ENCODE measurements around the gene RALY. TPM values are rescaled to one million over a fixed set of nuclear protein-coding genes. Genes with fewer than 3 reads are reported as not detected.

Gene RALY
- total and polyA plus RNA-seq, 3 donors from 2014 or later, result 184 to 247 (median 224) TPM

DNA sequence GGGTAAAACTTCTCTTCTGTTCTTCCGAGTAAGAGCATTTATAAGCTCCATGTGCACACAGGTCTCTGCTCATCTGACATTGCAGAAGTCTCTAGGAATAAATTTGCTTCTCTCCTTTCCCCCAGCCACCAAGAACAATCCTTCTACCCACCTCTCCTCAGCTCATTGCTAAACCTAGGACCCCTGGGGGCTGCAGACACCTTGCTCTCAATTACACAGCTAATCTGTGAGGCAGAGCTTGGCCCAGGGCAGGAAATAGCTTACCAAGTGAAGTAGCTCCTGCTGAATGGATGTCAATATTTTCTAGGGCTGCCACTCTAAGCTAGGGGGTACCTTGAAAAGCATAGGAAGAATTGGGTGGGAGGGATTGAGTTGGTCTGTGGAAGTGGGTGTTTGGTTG lies 74.3 kb downstream of the RALY start:
- Histone ChIP-seq H3K36me3 (ENCODE audit: low read depth, missing control alignments) (no peaks in the 10 kb centered on the region), H3K27me3 (no peaks in the 10 kb centered on the region), H3K9me3 (no peaks in the 10 kb centered on the region), H3K4me1 (peaks cover 17% of the 10 kb centered on the region), H3K4me3 (no peak overlapping the region), H3K27ac (no peak overlapping the region)
- intact Hi-C loops (cut with DNase I; ENCODE audit: low total_unique reads), result no loop called here
- TF ChIP-seq POLR2A (IDR thresholded peaks at IDR 0.05), result no peak
- WGBS, 2 donors, result 75 to 85% methylated on average over 1 of the region's 1 CpG
- no peak for DNase-seq

DNA sequence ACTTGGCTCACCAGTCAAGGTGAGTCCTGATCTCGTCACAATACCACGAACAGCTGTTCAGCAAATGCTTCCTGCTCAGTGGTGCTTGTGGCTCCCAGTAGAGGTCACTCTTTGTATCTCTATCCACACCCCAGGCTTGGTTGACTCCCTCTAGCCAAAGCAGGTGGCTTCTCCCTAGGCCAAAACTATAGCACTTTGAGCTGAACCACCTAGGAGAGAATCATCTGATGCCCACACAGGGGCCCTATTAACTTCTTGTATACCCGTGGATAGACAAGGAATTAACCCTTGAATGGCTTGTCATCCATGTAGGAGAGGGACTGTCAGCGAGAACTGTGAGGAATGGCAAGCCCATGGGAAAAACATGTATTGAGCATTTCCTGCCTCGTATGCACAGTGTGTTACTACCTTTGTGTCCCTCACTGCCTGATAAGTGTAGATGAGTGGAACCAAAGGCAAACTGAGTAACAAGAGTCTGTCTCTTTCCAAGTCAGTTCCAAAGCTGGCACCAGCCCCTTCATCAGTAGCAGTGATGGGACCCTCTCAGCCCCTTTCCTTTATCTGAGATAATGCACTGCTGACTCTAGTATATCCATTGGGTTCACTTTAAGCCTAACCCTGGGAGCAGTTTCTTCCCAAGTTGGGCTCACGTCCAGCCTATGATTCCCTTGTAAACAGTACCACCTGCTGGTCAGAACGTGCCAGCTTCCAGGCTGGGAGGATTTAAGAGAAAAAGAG lies 75.8 kb downstream of the RALY start:
- intact Hi-C loops (cut with DNase I; ENCODE audit: low total_unique reads), result loop anchor here (10.0 kb wide), 1 partner anchor 205 kb away; no protein-coding TSS in a partner anchor
- WGBS, 2 donors, result 32 to 34% methylated on average over 7 of the region's 7 CpGs
- no peak overlapping the region for H3K4me3 ChIP-seq
- no peaks in the 10 kb centered on the region for H3K36me3 ChIP-seq (ENCODE audit: low read depth, missing control alignments)
- no peaks in the 10 kb centered on the region for H3K9me3 ChIP-seq
- H3K27ac ChIP-seq, result peak overlapping the region; percentile 21 to 29
- H3K4me1 ChIP-seq, result peaks cover 17% of the 10 kb centered on the region
- DNase-seq, result peak; percentile 85
- TF ChIP-seq, protein P1, sequence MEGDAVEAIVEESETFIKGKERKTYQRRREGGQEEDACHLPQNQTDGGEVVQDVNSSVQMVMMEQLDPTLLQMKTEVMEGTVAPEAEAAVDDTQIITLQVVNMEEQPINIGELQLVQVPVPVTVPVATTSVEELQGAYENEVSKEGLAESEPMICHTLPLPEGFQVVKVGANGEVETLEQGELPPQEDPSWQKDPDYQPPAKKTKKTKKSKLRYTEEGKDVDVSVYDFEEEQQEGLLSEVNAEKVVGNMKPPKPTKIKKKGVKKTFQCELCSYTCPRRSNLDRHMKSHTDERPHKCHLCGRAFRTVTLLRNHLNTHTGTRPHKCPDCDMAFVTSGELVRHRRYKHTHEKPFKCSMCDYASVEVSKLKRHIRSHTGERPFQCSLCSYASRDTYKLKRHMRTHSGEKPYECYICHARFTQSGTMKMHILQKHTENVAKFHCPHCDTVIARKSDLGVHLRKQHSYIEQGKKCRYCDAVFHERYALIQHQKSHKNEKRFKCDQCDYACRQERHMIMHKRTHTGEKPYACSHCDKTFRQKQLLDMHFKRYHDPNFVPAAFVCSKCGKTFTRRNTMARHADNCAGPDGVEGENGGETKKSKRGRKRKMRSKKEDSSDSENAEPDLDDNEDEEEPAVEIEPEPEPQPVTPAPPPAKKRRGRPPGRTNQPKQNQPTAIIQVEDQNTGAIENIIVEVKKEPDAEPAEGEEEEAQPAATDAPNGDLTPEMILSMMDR (IDR thresholded peaks at IDR 0.05), result peak; percentile 73 to 94 (median 83)
- TF ChIP-seq POLR2A (IDR thresholded peaks at IDR 0.05), result no peak
- H3K27me3 ChIP-seq, result no peaks in the 10 kb centered on the region

DNA sequence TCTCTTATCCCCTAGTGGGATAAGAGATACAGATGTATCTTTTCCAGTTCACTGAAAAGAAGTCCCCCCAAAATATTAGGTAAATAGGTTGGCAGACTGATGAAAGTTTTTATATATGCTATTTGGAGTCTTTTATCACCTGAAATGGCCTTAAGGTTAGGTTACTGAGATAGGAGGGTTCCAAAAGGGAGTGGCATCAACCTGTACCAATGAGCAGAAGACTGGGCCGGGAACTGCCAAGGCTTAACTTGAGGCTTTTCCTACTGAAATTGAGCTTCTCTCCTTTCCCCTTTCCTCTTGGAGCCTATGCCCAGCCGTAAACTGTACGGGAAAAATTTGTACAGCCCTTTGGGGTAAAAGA lies 76.3 kb downstream of the RALY start:
- no peak overlapping the region for H3K4me3 ChIP-seq
- no peak for TF ChIP-seq POLR2A (IDR thresholded peaks at IDR 0.05)
- TF ChIP-seq, protein P1 (IDR thresholded peaks at IDR 0.05), result no peak
- intact Hi-C loops (cut with DNase I; ENCODE audit: low total_unique reads), result loop anchor here (10.0 kb wide), 1 partner anchor 205 kb away; no protein-coding TSS in a partner anchor
- H3K27me3 ChIP-seq, result no peaks in the 10 kb centered on the region
- peak overlapping the region in 1 of 2 donors; percentile 29 for H3K27ac ChIP-seq
- no peaks in the 10 kb centered on the region for H3K36me3 ChIP-seq (ENCODE audit: low read depth, missing control alignments)
- H3K4me1 ChIP-seq, result peaks cover 17% of the 10 kb centered on the region
- H3K9me3 ChIP-seq, result no peaks in the 10 kb centered on the region
- no peak for DNase-seq
- 76 to 84% methylated on average over 3 of the region's 3 CpGs for WGBS, 2 donors

DNA sequence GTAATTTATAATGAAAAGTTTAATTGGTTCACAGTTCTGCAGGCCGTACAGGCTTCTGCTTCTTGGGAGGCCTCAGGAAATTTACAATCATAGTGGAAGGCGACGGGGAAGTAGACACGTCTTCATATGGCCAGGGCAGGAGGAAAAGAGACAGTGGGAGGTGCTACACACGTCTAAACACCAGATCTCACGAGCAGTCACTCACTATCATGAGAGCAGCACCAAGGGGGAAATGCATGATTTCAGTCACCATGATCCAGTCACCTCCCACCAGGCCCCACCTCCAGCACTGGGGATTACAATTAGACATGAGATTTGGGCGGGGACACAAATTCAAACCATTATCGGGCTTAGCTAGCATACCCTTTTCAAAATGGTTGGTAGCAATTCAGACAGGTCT lies 77.1 kb downstream of the RALY start:
- H3K36me3 ChIP-seq (ENCODE audit: low read depth, missing control alignments), result no peaks in the 10 kb centered on the region
- no peak for TF ChIP-seq POLR2A (IDR thresholded peaks at IDR 0.05)
- TF ChIP-seq, protein P1 (IDR thresholded peaks at IDR 0.05), result no peak
- no peaks in the 10 kb centered on the region for H3K27me3 ChIP-seq
- H3K27ac ChIP-seq, result no peak overlapping the region
- no peak for DNase-seq
- 82 to 84% methylated on average over 8 of the region's 8 CpGs for WGBS, 2 donors
- H3K9me3 ChIP-seq, result no peaks in the 10 kb centered on the region
- peaks cover 11% of the 10 kb centered on the region for H3K4me1 ChIP-seq
- intact Hi-C loops (cut with DNase I; ENCODE audit: low total_unique reads), result loop anchor here (10.0 kb wide), 1 partner anchor 206 kb away; no protein-coding TSS in a partner anchor
- no peak overlapping the region for H3K4me3 ChIP-seq

DNA sequence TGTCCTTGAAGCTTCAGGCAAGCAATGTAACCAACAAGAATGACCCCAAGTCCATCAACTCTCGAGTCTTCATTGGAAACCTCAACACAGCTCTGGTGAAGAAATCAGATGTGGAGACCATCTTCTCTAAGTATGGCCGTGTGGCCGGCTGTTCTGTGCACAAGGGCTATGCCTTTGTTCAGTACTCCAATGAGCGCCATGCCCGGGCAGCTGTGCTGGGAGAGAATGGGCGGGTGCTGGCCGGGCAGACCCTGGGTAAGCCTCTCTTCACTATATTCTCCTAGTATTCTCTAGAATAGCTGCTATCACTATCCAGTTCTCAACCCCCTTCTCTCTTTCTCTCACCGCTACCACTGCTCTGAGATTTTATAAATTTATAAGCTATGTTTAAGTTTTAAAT lies 78.4 kb downstream of the RALY start:
- no peak overlapping the region for H3K4me3 ChIP-seq
- intact Hi-C loops (cut with DNase I; ENCODE audit: low total_unique reads), result loop anchor here (10.0 kb wide), 1 partner anchor 207 kb away; no protein-coding TSS in a partner anchor
- no peak overlapping the region for H3K27ac ChIP-seq
- no peaks in the 10 kb centered on the region for H3K9me3 ChIP-seq
- no peaks in the 10 kb centered on the region for H3K36me3 ChIP-seq (ENCODE audit: low read depth, missing control alignments)
- DNase-seq, result no peak
- no peaks in the 10 kb centered on the region for H3K27me3 ChIP-seq
- H3K4me1 ChIP-seq, result peaks cover 11% of the 10 kb centered on the region
- WGBS, 2 donors, result 91% methylated on average over 8 of the region's 8 CpGs
- TF ChIP-seq, protein P1 (IDR thresholded peaks at IDR 0.05), result no peak
- no peak for TF ChIP-seq POLR2A (IDR thresholded peaks at IDR 0.05)

All from testis (tissue), 3 donors.